Parathyroid adenoma (tissue), 2 donors: ENCODE results near the gene ZNF697.
A peak's percentile ranks its signal among the peaks of the same experiment; 100 is the strongest.

Experiments
- H2AFZ ChIP-seq: fragments of 300-600 bp; sonication (generic); one replicate; pipeline ENCODE4 v1.7.0; 2017; ENCODE audit warnings: antibody characterized with exemption, mild to moderate bottlenecking
- H3K27ac ChIP-seq: fragments of 300-600 bp; sonication (generic); one replicate; pipeline ENCODE4 v1.7.0; 2017
- H3K27me3 ChIP-seq: fragments of 300-600 bp; sonication (generic); one replicate; pipeline ENCODE4 v1.7.0; 2017; ENCODE audit warnings: low read length; ENCODE audit not compliant: control insufficient read depth, insufficient read depth
- H3K36me3 ChIP-seq: fragments of 300-600 bp; sonication (generic); one replicate; pipeline ENCODE4 v1.7.0; 2017; ENCODE audit warnings: low read length; ENCODE audit not compliant: control insufficient read depth, insufficient read depth
- H3K4me1 ChIP-seq: fragments of 300-600 bp; sonication (generic); one replicate; pipeline ENCODE4 v1.7.0; 2017; ENCODE audit warnings: control low read depth
- H3K4me2 ChIP-seq: fragments of 300-600 bp; sonication (generic); one replicate; pipeline ENCODE4 v1.7.0; 2017; ENCODE audit warnings: low read length
- H3K4me3 ChIP-seq: fragments of 300-600 bp; sonication (generic); one replicate; pipeline ENCODE4 v1.7.0; 2017; ENCODE audit warnings: low read depth, low read length
- H3K79me2 ChIP-seq: fragments of 300-600 bp; sonication (generic); one replicate; pipeline ENCODE4 v1.7.0; 2017; ENCODE audit warnings: control low read depth
- H3K9ac ChIP-seq: fragments of 300-600 bp; sonication (generic); one replicate; pipeline ENCODE4 v1.7.0; 2017; ENCODE audit warnings: mild to moderate bottlenecking
- H3K9me3 ChIP-seq: fragments of 300-600 bp; sonication (generic); one replicate; pipeline ENCODE4 v1.7.0; 2017; ENCODE audit warnings: low read length; ENCODE audit not compliant: control insufficient read depth
- CTCF ChIP-seq: fragments of 300-600 bp; sonication (generic); IDR thresholded peaks from one replicate; pipeline ENCODE4 v1.7.0; 2017; ENCODE audit warnings: antibody characterized with exemption, mild to moderate bottlenecking
- donor health status: primary hyperparathyroidism.

ZNF697 gene

GRCh38 chr1:119687434-119688079 lies 39.5 kb upstream of the ZNF697 start:
- peaks cover 12% of the 10 kb centered on the region for H3K4me1 ChIP-seq
- H3K27me3 ChIP-seq: no peaks in the 10 kb centered on the region
- H3K36me3 ChIP-seq: no peaks in the 10 kb centered on the region
- H2AFZ ChIP-seq: no peak overlapping the region
- no peak for TF ChIP-seq CTCF
- no peak overlapping the region for H3K9ac ChIP-seq
- H3K79me2 ChIP-seq: no peaks in the 10 kb centered on the region
- no peak overlapping the region for H3K4me2 ChIP-seq
- H3K9me3 ChIP-seq: no peaks in the 10 kb centered on the region
- H3K4me3 ChIP-seq: no peak overlapping the region
- peak overlapping the region; percentile 67 for H3K27ac ChIP-seq

GRCh38 chr1:119686661-119687060 lies 38.6 kb upstream of the ZNF697 start:
- peaks cover 12% of the 10 kb centered on the region for H3K4me1 ChIP-seq
- peak overlapping the region; percentile 8 for H3K4me3 ChIP-seq
- no peaks in the 10 kb centered on the region for H3K79me2 ChIP-seq
- no peaks in the 10 kb centered on the region for H3K27me3 ChIP-seq
- H3K9ac ChIP-seq: no peak overlapping the region
- H3K27ac ChIP-seq: peak overlapping the region; percentile 67
- H2AFZ ChIP-seq: peak overlapping the region; percentile 29
- no peaks in the 10 kb centered on the region for H3K9me3 ChIP-seq
- no peak for TF ChIP-seq CTCF
- H3K36me3 ChIP-seq: no peaks in the 10 kb centered on the region
- peak overlapping the region; percentile 52 for H3K4me2 ChIP-seq

GRCh38 chr1:119683893-119684292 lies 35.8 kb upstream of the ZNF697 start:
- no peaks in the 10 kb centered on the region for H3K79me2 ChIP-seq
- H3K36me3 ChIP-seq: no peaks in the 10 kb centered on the region
- no peak overlapping the region for H3K27ac ChIP-seq
- H3K27me3 ChIP-seq: no peaks in the 10 kb centered on the region
- H3K4me1 ChIP-seq: peaks cover 12% of the 10 kb centered on the region
- H3K4me3 ChIP-seq: no peak overlapping the region
- no peak overlapping the region for H3K4me2 ChIP-seq
- no peak overlapping the region for H3K9ac ChIP-seq
- H3K9me3 ChIP-seq: no peaks in the 10 kb centered on the region
- H2AFZ ChIP-seq: no peak overlapping the region
- no peak for TF ChIP-seq CTCF

GRCh38 chr1:119682141-119682540 lies 34.1 kb upstream of the ZNF697 start:
- Histone ChIP-seq H2AFZ (no peak overlapping the region), H3K4me2 (no peak overlapping the region), H3K9ac (no peak overlapping the region), H3K27ac (no peak overlapping the region), H3K27me3 (no peaks in the 10 kb centered on the region), H3K36me3 (no peaks in the 10 kb centered on the region), H3K4me1 (peaks cover 7% of the 10 kb centered on the region), H3K9me3 (no peaks in the 10 kb centered on the region), H3K4me3 (no peak overlapping the region), H3K79me2 (no peaks in the 10 kb centered on the region)
- no peak for TF ChIP-seq CTCF

GRCh38 chr1:119681560-119681959 lies 33.5 kb upstream of the ZNF697 start:
- no peak for TF ChIP-seq CTCF
- Histone ChIP-seq H3K9me3 (no peaks in the 10 kb centered on the region), H3K79me2 (no peaks in the 10 kb centered on the region), H3K4me3 (no peak overlapping the region), H3K27me3 (no peaks in the 10 kb centered on the region), H2AFZ (no peak overlapping the region), H3K36me3 (no peaks in the 10 kb centered on the region), H3K4me1 (peaks cover 4% of the 10 kb centered on the region), H3K27ac (no peak overlapping the region), H3K4me2 (no peak overlapping the region), H3K9ac (no peak overlapping the region)
